ENCODE data around the gene PGBD4. TPM values are rescaled to one million over a fixed set of nuclear protein-coding genes. Genes with fewer than 3 reads are reported as not detected.

The PGBD4 gene
- total RNA-seq, 6 experiments from 2014 or later: 1.6 to 2.6 (median 1.9) TPM

DNA sequence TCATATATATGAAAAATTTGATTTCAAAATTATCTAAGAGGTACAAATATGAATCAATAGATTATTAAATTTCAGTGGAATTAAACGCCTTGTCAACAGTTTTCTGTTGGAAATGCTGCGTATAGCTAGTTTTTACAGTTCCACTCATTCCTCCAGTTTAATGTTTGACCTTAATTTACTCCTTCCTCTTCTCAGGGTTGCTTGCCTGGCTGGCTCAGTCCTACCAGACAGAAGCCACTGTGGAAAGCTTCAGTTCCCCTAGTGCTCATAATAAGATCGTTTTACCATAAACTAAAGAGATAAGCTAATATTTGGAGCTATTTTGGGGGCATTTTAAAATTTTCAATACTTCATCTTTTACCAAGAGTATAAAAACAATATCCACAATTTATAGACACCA is 23.0 kb upstream of the PGBD4 start:
- Mint-ChIP-seq H3K27ac (no peak overlapping the region), H3K36me3 (ENCODE audit: low read depth) (peaks cover 5% of the 10 kb centered on the region; the same call in 1 of the 2 replicates), H3K9me3 (no peaks in the 10 kb centered on the region), H3K4me3 (no peak overlapping the region), H3K4me1 (ENCODE audit: low read depth) (peaks cover under 1% of the 10 kb centered on the region; the same call in 1 of the 2 replicates), H3K27me3 (ENCODE audit: insufficient read depth) (peaks cover 2% of the 10 kb centered on the region; the same call in 1 of the 2 replicates)
- no peak for TF ChIP-seq CTCF (IDR thresholded peaks at IDR 0.05)
- DNase-seq: no peak

DNA sequence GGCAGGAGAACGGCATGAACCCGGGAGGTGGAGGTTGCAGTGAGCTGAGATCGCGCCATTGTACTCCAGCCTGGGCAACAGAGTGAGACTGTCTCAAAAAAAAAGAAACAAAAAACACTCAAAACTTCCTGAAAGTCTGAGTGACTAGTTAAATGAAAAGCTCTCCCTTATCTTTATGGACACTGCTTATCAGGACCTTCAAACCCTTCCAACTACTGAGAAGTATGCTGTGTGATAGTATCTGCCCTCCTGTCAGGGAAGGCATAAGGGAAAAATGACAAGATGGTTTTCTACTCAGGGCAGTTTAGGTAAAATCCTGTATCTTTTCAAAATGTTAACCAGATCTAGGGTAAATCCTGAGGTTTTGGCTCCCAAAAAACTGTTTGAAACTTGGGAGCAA is 22.0 kb upstream of the PGBD4 start:
- Mint-ChIP-seq H3K4me1 (ENCODE audit: low read depth) (peaks cover 6% of the 10 kb centered on the region; the same call in 1 of the 2 replicates), H3K27me3 (ENCODE audit: insufficient read depth) (peaks cover 2% of the 10 kb centered on the region; the same call in 1 of the 2 replicates), H3K27ac (no peak overlapping the region), H3K4me3 (no peak overlapping the region), H3K36me3 (ENCODE audit: low read depth) (peaks cover 10% of the 10 kb centered on the region; the same call in 1 of the 2 replicates), H3K9me3 (no peaks in the 10 kb centered on the region)
- no peak for DNase-seq
- no peak for TF ChIP-seq CTCF (IDR thresholded peaks at IDR 0.05)

- Mint-ChIP-seq H3K27me3 (ENCODE audit: insufficient read depth) (0 out of 2 replicates have a peak, but pooled peaks cover 2% of the 10 kb centered on the region), H3K27ac (peak overlapping the region; percentile 25; the same call in 1 of the 2 replicates)
Measured at GRCh38 chr15:34084086-34084485, 17.8 kb upstream of the PGBD4 start.

DNA sequence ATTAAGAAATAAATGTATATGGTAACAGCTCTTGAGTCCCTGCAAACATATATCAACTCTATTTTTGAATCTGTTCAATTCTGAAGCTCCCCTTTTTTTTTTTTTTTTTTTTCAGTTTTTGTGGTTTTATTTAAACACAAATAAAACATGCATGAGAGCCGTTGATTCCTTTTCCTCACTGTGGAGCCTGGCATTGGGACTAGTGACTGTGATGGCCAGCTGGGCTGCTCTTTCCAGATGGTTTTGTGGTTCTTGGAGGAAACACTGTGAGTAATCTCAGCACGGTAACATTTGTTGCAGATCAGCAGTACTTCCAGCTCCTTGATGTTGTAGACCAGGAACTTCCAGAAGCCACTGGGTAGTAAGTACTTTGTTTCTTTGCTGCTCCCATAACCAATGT is 16.1 kb upstream of the PGBD4 start:
- peaks cover 20% of the 10 kb centered on the region for H3K36me3 Mint-ChIP-seq (ENCODE audit: low read depth)
- no peak for DNase-seq
- TF ChIP-seq CTCF (IDR thresholded peaks at IDR 0.05): no peak
- no peak overlapping the region for H3K27ac Mint-ChIP-seq
- H3K4me3 Mint-ChIP-seq: no peak overlapping the region
- H3K4me1 Mint-ChIP-seq (ENCODE audit: low read depth): peaks cover 6% of the 10 kb centered on the region; the same call in 1 of the 2 replicates
- no peaks in the 10 kb centered on the region for H3K9me3 Mint-ChIP-seq
- 0 out of 2 replicates have a peak, but pooled peaks cover 2% of the 10 kb centered on the region for H3K27me3 Mint-ChIP-seq (ENCODE audit: insufficient read depth)

More at GRCh38 chr15:34084086-34084485, 17.8 kb upstream of the PGBD4 start:
- no peaks in the 10 kb centered on the region for H3K9me3 Mint-ChIP-seq
- H3K36me3 Mint-ChIP-seq (ENCODE audit: low read depth): peaks cover 20% of the 10 kb centered on the region
- no peak for DNase-seq
- no peak overlapping the region for H3K4me3 Mint-ChIP-seq
- TF ChIP-seq CTCF (IDR thresholded peaks at IDR 0.05): no peak
- H3K4me1 Mint-ChIP-seq (ENCODE audit: low read depth): peaks cover 6% of the 10 kb centered on the region; the same call in 1 of the 2 replicates

- 0 out of 2 replicates have a peak overlapping the region, but pooled peaks have one; percentile 2 for H3K27ac Mint-ChIP-seq
- TF ChIP-seq CTCF (IDR thresholded peaks at IDR 0.05): no peak
- H3K4me1 Mint-ChIP-seq (ENCODE audit: low read depth): peaks cover 38% of the 10 kb centered on the region
- no peak for DNase-seq
- H3K9me3 Mint-ChIP-seq: no peaks in the 10 kb centered on the region
- peak overlapping the region; percentile 100 for H3K4me3 Mint-ChIP-seq
- peaks cover 2% of the 10 kb centered on the region for H3K27me3 Mint-ChIP-seq (ENCODE audit: insufficient read depth)
- peaks cover 12% of the 10 kb centered on the region for H3K36me3 Mint-ChIP-seq (ENCODE audit: low read depth)
Measured at GRCh38 chr15:34099914-34100313, 2.0 kb upstream of the PGBD4 start.

Data from HFFc6 (cell line).